Measurements from ENCODE around the gene SSH2. TPM values are rescaled to one million over a fixed set of nuclear protein-coding genes. Genes with fewer than 3 reads are reported as not detected.

Gene SSH2
- total RNA-seq, 1 experiment from 2014 or later, result 14.6 TPM

DNA sequence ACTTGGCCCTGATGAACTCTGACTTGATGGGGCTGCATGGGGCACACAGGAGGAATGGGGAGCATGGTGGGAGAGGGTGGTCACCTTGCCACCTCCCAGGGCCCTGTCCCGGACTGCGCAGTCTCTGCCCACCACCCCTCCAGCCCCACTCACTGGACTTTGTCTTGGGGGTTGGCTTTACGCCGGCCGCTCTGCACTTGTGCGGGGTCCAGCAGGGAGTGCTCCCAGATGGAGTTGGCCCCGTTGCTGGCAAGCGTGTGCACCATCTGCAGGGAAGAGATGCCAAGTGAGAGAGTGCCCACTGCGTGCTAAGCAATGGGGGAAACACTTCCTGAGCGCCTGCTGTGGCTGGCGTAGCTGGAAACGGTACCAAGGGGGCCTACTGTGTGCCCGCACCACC, 347.3 kb downstream of the SSH2 start:
- H2BK120ac ChIP-seq (ENCODE audit: low read depth, low read length, poor library complexity, severe bottlenecking), result no peak overlapping the region
- no peak for DNase-seq
- H3K27ac ChIP-seq (ENCODE audit: insufficient read length, low read depth, low read length), result no peak overlapping the region
- no peak overlapping the region for H2BK5ac ChIP-seq (ENCODE audit: insufficient read length, low read length)
- H4K5ac ChIP-seq (ENCODE audit: insufficient read length, low read depth, low read length), result no peak overlapping the region
- peaks cover 22 to 37% of the 10 kb centered on the region in 2 experiments for H3K4me1 Mint-ChIP-seq
- no peak overlapping the region for H2AFZ ChIP-seq (ENCODE audit: low read length)
- no peak overlapping the region for H3K4me3 Mint-ChIP-seq
- TF ChIP-seq, protein P1, sequence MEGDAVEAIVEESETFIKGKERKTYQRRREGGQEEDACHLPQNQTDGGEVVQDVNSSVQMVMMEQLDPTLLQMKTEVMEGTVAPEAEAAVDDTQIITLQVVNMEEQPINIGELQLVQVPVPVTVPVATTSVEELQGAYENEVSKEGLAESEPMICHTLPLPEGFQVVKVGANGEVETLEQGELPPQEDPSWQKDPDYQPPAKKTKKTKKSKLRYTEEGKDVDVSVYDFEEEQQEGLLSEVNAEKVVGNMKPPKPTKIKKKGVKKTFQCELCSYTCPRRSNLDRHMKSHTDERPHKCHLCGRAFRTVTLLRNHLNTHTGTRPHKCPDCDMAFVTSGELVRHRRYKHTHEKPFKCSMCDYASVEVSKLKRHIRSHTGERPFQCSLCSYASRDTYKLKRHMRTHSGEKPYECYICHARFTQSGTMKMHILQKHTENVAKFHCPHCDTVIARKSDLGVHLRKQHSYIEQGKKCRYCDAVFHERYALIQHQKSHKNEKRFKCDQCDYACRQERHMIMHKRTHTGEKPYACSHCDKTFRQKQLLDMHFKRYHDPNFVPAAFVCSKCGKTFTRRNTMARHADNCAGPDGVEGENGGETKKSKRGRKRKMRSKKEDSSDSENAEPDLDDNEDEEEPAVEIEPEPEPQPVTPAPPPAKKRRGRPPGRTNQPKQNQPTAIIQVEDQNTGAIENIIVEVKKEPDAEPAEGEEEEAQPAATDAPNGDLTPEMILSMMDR (conservative IDR thresholded peaks at IDR 0.05), result no peak
- no CpG with 5 or more reads among the region's 13 CpGs for WGBS (ENCODE audit: extremely low coverage, insufficient read length, low lambda C conversion rate)
- H3K27me3 Mint-ChIP-seq (ENCODE audit: low read depth), result no peaks in the 10 kb centered on the region
- no peak overlapping the region for H3K23ac ChIP-seq (ENCODE audit: insufficient read length, low read depth, low read length)
- H3K27me3 ChIP-seq (ENCODE audit: insufficient read depth, low read length), result no peaks in the 10 kb centered on the region
- no peaks in the 10 kb centered on the region for H4K20me1 ChIP-seq (ENCODE audit: control insufficient read depth, insufficient read depth, insufficient read length)
- no peak overlapping the region for H4K91ac ChIP-seq (ENCODE audit: insufficient read length, low read depth, low read length)
- H3K9me3 Mint-ChIP-seq, result no peaks in the 10 kb centered on the region
- peaks cover 4% of the 10 kb centered on the region for H3K79me1 ChIP-seq (ENCODE audit: insufficient read depth, low read depth, low read length, poor library complexity, severe bottlenecking)
- no peak overlapping the region for H3K18ac ChIP-seq (ENCODE audit: insufficient read length, low read depth, low read length)
- H2AK5ac ChIP-seq (ENCODE audit: insufficient read length, low read length), result no peak overlapping the region
- no peak overlapping the region for H3K9ac ChIP-seq (ENCODE audit: extremely low read depth, insufficient read length, low read length)
- peaks cover 15% of the 10 kb centered on the region; the same call in 1 of the 2 replicates for H3K4me1 ChIP-seq (ENCODE audit: insufficient read depth, low read length)
- H3K27ac Mint-ChIP-seq, result no peak overlapping the region
- no peak overlapping the region for H2BK15ac ChIP-seq (ENCODE audit: low read depth, low read length)
- H4K8ac ChIP-seq (replicated peaks; ENCODE audit: insufficient read length, low read depth, low read length), result no peak overlapping the region
- no peaks in the 10 kb centered on the region for H3K9me3 ChIP-seq (ENCODE audit: control insufficient read depth, low read depth, low read length)
- H3K23me2 ChIP-seq (ENCODE audit: insufficient read length, low read depth, low read length, poor library complexity, severe bottlenecking), result no peaks in the 10 kb centered on the region
- H3K36me3 Mint-ChIP-seq (ENCODE audit: insufficient read depth in 1 of 3, low read depth in 3 of 3), result peaks cover 20 to 52% (median 43%) of the 10 kb centered on the region in 3 experiments
- no peak overlapping the region for H3K14ac ChIP-seq (ENCODE audit: insufficient read depth, low read length)
- no peak overlapping the region for H3K4ac ChIP-seq (ENCODE audit: low read depth, low read length)
- peaks cover 15% of the 10 kb centered on the region; the same call in 1 of the 2 replicates for H3K79me2 ChIP-seq (ENCODE audit: insufficient read depth, low read length)
- no peak overlapping the region for H3K56ac ChIP-seq (ENCODE audit: insufficient read length, low read depth, low read length)
- H2BK12ac ChIP-seq (ENCODE audit: insufficient read length, low read depth, low read length), result no peak overlapping the region
- no peak overlapping the region for H2BK20ac ChIP-seq (ENCODE audit: low read depth, low read length, poor library complexity, severe bottlenecking)
- H3K4me2 ChIP-seq (ENCODE audit: insufficient read depth, insufficient read length, low read length), result no peak overlapping the region
- no peak overlapping the region for H3T11ph ChIP-seq (ENCODE audit: low read length)

All from H9 (cell line).